ENCODE results near the gene COLEC12.

Gene COLEC12

DNA sequence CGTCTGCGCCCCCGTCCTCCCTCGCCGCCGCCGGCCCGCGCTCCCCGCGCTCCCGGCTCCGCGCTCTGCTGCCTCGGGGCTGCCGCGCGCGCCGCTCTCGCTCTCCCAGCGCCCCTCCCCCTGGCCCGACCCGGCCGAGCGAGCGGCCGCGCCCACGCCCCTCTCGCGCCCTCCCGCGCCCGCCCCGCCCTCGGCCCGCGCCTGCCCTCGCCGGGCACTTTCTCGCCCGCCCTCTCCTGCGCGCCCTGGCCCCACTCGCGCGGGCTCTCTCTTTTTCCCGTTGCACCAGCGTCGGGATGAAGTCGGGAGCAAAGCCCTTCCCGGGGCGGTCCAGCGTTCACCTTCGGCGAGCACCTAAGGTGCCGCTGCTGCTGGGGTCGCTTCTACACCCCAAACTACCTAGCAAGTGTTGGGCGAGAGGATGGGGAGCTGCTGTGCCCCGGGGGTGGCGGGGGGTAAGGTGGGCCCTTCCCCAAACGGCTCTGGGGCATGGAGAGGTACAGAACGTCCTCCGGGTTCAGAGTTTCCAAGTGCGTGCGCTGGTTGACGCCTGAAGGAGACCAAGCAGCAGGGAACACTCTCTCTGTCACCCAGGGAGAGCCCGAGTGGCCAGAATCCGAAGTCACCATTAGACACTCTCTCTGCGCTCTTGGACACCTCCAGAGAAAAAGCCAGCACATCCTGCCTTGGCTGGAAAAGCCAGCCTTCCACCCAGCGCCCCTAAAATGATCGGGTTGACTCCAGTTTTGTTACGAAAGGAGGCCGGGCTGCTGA lies at the start of gene COLEC12:
COLEC12 (minus strand) TSS at position 70 of the 774 bp plus-strand sequence. CDS start 187 bp downstream, outside the sequence.
- peak; percentile 32 for DNase-seq

DNA sequence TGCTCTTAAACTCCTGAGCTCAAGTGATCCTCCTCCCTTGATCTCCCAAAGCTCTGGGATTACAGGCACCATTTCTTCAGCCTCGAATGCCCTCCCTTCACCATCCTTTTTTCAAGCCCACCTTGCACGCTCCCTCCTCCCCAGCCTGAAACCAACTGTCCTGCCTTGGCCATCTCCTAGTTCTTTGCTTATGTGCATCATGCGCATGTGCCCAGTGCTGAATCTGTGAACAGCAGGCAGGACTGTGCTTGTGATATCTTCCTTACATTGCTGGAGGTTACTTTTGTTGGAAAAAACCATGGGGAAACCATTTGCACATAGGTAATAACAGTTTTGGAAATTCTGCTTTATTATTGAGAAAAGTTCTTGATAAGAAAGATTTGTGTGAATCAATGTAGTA lies 49.5 kb upstream of the COLEC12 start:
- no peak for DNase-seq

DNA sequence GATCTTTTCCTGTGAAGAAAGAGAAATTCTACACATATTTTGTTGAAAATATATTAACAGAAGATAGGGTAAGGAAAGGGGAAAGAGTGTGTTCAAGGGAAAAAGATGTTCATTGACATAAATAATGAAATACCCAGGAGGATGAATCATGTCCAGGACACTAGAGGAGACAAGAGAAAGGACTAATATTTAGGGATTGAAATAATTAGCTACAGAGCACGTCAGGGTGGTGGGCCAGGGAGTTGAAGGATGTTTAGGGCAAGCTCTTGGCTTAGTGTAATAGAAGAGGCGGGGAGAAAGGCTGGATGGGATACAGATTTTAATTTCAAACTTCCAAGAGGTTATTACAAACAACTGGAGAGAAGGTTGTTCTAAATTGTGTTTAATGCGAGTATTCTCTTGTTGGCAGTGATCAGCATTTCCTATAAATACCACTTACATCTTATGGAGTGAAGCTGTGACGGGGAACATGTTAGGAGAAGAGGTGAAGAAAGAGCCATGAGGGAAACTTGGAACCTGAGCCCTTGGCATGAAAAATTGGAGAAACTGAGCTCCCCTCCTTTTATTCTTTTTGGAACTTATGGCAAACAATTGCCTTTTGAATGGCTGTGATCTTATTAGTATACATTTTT lies 43.1 kb upstream of the COLEC12 start:
- DNase-seq, result no peak

- DNase-seq, result no peak
These were observed 33.6 kb upstream of the COLEC12 start for GRCh38 chr18:533995-534601.

DNA sequence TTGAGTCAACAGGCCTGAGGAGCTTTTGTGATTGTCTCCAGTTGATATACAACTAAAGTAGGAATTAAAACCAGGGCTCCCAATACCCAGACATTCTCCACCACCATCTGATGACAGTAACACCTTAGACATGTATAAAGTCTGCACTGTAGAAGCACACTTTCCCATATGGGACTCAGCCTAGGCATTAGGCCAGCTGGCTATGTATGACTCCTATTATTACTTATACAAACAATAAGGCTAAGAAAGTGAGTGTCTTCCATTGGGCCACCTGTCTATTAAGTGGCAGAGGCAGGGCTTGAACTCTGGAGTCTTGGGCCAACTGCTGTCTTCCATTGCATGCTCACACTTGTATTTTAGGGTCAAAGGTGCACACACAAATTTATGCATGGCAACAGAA lies 32.1 kb upstream of the COLEC12 start:
- no peak for DNase-seq

- no peak for DNase-seq
These were observed 31.5 kb upstream of the COLEC12 start for GRCh38 chr18:532018-532417.

DNA sequence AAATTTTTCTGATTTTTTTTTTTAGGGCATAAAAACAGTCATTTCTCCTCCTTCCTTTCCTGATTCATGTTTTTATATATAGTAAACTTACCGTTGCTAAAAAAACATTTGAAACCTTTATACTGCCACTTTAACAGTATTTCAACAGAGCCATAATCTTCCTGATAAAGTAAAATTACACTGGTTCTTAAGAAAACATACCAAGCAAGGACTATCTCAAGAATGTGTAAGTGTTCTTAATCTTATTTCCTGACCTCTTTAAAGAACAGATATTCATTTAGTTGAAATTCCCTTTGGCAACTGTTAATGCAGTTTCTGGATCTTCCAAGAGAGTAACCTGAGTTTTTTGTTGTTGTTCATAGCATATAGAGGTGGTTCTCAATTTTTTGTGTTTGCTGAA lies 26.6 kb upstream of the COLEC12 start:
- DNase-seq, result no peak

GRCh38 chr18:526681-527080 lies 26.2 kb upstream of the COLEC12 start:
- DNase-seq, result no peak

DNA sequence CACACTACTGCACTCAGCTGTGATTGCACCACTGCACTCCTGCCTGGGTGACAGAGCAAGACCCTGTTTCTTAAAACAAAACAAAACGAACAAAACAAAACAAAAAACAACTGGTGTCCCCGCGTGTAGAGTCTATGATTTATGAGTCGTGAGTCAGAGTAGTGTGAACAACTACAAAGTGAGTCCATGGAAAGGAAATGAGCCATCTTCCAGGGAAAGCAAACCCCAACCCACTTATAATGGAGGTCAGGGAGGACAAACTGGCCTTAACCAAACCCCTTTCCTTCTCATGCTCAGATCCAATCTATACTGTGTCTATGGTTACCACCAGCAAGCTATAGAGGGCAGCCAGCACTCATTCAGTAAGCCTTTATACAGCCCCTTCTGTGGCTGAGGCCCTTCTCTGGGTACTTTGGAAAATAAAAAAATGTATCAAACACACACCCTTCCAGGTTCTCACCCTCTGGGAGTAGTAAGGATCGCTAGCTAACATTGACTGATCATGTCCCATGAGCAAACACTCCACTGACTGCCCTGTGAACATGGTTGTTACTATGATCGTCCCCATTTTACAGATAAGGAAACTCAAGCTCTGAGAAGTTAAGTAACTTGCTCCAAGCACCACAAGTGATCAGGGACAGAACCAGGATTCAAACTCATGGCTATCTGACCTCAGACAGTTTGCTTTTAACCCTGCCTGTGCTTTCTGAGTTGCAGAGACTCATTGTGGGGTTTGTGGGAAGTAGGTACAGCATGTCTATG lies 24.7 kb upstream of the COLEC12 start:
- no peak for DNase-seq

GRCh38 chr18:524466-524865 lies 24.0 kb upstream of the COLEC12 start:
- DNase-seq, result no peak

DNA sequence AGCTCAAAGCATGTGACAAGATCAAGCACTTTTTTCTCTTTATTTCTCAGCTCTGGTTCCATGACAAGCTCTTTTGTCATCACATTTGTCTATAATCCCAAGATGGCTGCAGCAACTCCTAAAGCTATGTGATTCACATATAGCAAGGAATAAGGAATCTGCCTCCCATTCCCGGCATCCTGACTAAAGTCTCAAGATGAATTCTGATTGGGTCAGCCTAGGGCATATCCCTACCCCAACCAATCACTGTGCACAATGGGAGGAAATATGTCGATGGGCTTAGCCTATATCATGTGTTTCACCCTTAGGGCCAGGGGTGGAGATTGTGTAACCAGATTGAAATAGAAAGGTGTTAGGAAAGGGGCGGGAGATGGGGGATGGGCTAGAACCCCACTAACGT lies 23.1 kb upstream of the COLEC12 start:
- no peak for DNase-seq

- DNase-seq, result no peak
These were observed 18.7 kb upstream of the COLEC12 start for GRCh38 chr18:519019-519879.

DNA sequence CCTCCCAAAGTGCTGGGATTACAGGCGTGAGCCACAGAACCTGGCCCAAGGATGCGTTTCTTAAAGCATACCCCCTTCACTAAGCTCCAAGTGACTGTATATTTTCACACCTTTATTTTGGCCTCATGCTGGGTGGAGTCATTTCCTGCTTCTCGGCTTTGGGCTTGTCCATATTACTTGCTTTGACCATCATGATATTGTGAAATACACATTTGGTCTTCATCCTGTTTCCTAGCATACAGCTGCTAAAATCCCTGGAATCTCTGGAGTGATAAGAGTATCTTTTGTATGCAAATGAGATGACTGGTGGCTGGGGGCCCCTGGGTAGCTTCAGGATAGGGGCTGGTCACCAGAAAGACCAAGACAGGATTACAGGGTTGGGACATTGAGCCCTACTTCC lies 17.6 kb upstream of the COLEC12 start:
- DNase-seq, result no peak

DNA sequence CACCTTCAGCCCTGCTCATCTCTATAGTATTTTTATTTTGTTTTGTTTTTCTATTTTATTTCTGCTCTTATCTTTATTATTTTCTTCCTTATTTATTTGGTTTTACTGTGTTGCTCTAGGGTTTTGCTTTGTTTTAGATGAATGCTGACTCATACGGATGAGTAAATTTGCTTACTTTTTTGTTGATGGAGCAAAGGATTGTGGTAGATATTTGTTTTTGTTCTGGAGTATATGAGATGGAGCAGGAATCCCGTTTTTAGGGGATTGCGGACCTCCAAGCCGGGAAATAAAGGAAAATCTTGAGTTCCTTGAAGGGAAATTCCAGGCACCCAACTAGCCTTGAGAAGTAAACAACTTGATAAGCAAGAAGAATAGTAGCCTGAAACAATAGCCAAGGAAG lies 15.3 kb upstream of the COLEC12 start:
- no peak for DNase-seq

DNA sequence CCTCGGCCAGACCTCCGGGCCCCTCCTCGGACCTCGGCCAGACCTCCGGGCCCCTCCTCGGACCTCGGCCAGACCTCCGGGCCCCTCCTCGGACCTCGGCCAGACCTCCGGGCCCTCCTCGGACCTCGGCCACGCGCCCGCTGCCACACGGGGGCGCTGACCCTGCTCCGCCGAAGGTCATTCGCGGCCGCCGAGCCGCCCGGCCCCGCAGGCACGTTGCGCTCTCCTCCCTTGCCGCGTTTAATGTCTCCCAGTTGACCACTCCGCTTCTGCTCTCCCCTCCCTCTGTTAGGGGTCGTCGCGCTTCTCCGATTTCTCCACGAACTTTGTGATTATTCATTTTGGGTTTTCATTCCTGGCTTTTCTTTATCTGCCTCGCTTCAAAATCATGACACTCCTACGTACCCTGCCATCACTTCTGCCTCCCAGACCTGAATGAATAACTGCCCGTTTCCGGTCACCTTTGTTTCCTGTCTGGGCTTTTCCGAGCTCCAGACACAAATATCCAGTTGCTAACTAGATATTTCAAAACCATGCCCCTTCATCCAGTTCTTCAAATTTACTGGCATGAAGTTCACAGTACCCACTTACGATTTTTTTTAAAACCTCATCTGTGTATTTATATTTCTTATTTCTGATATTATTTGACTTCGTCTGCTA lies 14.8 kb upstream of the COLEC12 start:
- no peak for DNase-seq

DNA sequence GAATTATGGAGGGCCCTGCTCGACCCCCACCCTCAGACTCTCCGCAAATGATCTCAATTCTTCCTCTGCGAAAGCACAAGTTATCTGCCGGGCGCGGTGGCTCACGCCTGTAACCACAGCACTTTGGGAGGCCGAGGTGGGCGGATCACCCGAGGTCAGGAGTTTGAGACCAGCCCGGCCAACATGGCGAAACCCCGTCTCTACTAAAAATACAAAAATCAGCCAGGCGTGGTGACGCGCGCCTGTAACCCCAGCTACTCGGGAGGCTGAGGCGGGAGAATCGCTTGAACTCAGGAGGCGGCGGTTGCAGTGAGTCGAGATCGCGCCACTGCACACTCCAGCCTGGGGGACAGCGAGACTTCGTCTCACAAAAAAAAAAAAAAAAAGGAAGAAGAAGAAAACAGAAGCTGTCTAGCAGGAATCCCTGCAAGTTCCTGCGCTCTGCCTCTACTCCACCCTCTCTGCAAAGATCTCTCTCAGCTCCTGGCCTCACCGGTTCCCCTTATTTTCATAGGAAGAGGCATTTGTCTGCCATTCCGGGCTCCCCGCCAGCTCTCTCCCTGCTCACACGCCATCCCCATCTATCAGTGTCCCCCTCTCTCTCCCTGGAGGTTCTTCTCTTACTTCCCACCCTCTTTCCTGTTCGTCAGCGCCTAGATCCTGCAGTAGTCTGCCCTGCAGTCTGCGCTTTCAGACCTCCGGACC lies 13.5 kb upstream of the COLEC12 start:
- no peak for DNase-seq

DNA sequence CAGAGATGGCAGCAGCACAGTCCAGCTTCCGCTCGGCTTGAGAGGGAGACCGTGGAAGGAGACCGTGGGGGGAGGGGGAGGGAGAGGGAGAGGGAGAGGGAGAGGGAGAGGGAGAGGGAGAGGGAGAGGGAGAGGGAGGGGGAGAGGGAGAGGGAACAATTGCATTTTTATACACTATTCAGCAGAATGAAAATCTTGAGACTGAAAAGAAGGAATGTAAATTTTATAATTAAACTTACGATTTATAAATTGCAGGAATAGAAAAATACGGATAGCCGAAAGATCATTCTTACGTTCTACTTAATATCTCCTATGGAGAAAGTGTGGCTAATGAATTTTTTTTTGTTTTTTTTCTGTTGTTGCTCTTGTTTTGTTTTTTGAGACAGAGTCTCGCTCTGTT lies 12.5 kb upstream of the COLEC12 start:
- DNase-seq, result no peak

DNA sequence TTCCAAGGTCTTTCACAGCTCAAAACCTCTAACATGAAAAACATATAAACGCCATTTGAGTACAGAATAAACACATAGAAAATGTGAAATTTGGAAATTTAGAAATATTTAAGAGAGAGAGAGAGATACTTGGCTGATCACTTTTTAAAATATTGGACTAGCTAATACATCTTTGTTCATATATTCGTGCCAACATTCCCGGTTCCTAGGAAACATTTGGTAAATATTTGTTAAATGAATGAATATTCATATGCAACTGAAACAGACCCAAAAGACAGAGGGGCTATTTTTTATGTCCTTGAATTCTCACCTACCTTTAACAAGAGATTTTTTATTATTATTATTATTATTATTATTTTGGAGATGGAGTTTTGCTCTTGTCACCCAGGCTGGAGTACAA lies 8.3 kb upstream of the COLEC12 start:
- no peak for DNase-seq

DNA sequence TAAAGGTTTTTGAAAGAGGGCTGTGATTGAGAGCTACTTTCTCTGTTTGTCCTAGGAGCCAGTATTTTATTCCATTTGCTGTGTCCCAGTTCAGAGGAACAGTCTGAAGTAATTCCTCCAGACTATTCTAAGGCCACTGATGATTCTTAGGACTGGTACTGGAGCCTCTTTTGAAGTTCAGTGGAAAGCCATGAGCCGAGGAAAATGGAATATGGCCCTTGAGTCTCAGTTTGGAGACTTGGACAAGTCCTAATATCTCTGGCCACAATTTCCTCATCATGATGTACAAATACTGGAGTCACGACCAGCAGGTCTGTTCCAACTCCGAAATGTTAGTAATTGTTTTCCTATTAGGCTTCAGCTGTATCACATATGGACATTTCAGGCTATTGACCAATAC lies 7.1 kb upstream of the COLEC12 start:
- no peak for DNase-seq

GRCh38 chr18:506801-507200 lies 6.3 kb upstream of the COLEC12 start:
- DNase-seq, result no peak

DNA sequence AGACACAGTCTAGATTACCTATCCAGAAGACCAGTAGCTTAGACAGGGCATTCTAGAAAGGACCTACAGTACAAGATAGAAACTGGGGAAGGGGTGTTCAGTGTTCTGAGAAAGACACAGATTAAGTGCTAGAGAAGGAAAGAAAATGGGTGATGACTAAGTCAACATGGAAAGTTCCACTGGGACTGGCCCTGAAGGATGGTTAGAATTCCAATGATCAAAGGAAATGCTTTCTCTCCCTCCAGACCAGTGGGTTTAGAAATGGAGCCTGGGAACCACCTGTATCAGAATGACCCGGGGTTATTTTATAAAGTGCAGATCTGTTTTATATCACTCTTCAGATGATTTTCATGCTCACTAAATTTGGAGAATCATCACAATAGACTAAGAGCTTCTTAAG lies 5.8 kb upstream of the COLEC12 start:
- no peak for DNase-seq
